WTC11 (cell line): Measurements from ENCODE around the gene ATG14. TPM values are rescaled to one million over a fixed set of nuclear protein-coding genes. Genes with fewer than 3 reads are reported as not detected.
A peak's percentile ranks its signal among the peaks of the same experiment; 100 is the strongest.

Experiments used
- ATAC-seq: fragments of 200-7000 bp; cut with Tn5 transposase; 2 replicates; pipeline ENCODE4 v1.10.0; 2021; ENCODE audit warnings: mild to moderate bottlenecking, moderate library complexity
- CTCF ChIA-PET: fragments of 300-600 bp; sonication (Branson Sonifier 250); formaldehyde crosslinking; loops from one replicate; lab custom pipeline; 2021; ENCODE audit warnings: antibody characterized with exemption; lab: Charles Lee
- POLR2A ChIA-PET: fragments of 350-600 bp; sonication (Branson Sonifier 250); formaldehyde crosslinking; loops from one replicate; lab custom pipeline; 2021; ENCODE audit warnings: antibody characterized with exemption; lab: Charles Lee
- DNase-seq: peaks from one replicate; pipeline ENCODE4 v3.0.0; 2021; ENCODE audit warnings: low spot score
- H3K27ac Mint-ChIP-seq: 2 replicates; pipeline ENCODE4 v1.8.0; 2021; ENCODE audit warnings: mixed read lengths
- H3K27me3 Mint-ChIP-seq: 2 replicates; pipeline ENCODE4 v1.8.0; 2021; ENCODE audit warnings: low read depth, mild to moderate bottlenecking, moderate library complexity, mixed read lengths
- H3K36me3 Mint-ChIP-seq: 2 replicates; pipeline ENCODE4 v1.8.0; 2021; ENCODE audit warnings: mixed read lengths
- H3K4me1 Mint-ChIP-seq: 2 replicates; pipeline ENCODE4 v1.8.0; 2022; ENCODE audit warnings: mixed read lengths
- H3K4me3 Mint-ChIP-seq: 2 replicates; pipeline ENCODE4 v1.8.0; 2021; ENCODE audit warnings: mild to moderate bottlenecking, moderate library complexity, mixed read lengths
- H3K9me3 Mint-ChIP-seq: 2 replicates; pipeline ENCODE4 v1.8.0; 2021; ENCODE audit warnings: mixed read lengths
- CREB1 ChIP-seq: sonication (generic); formaldehyde crosslinking; IDR thresholded peaks from 2 replicates; pipeline ENCODE4 v1.8.0; 2023; ENCODE audit warnings: mild to moderate bottlenecking, missing genetic modification reagents
- CREM ChIP-seq: sonication (generic); formaldehyde crosslinking; IDR thresholded peaks from 2 replicates; pipeline ENCODE4 v1.8.1; 2022; ENCODE audit warnings: mild to moderate bottlenecking, missing genetic modification reagents, moderate library complexity
- IRF1 ChIP-seq: sonication (generic); formaldehyde crosslinking; IDR thresholded peaks from 2 replicates; pipeline ENCODE4 v1.8.0; 2023; ENCODE audit warnings: missing genetic modification reagents
- KAT7 ChIP-seq: sonication (generic); formaldehyde crosslinking; IDR thresholded peaks from 2 replicates; pipeline ENCODE4 v1.8.1; 2023; ENCODE audit warnings: missing genetic modification reagents, mild to moderate bottlenecking, borderline replicate concordance
- NR1H2 ChIP-seq: sonication (generic); formaldehyde crosslinking; IDR thresholded peaks from 2 replicates; pipeline ENCODE4 v1.9.0; 2021; ENCODE audit warnings: mild to moderate bottlenecking, moderate library complexity, missing genetic modification reagents
- NR3C1 ChIP-seq: sonication (generic); formaldehyde crosslinking; conservative IDR thresholded peaks from 2 replicates; pipeline ENCODE4 v1.8.1; 2023; ENCODE audit warnings: low read depth, mild to moderate bottlenecking, missing genetic modification reagents
- PRDM15 ChIP-seq: sonication (generic); formaldehyde crosslinking; IDR thresholded peaks from 2 replicates; pipeline ENCODE4 v1.8.0; 2022; ENCODE audit warnings: missing genetic modification reagents
- SOX15 ChIP-seq: fragments of 250-450 bp; sonication (Bioruptor Pico); IDR thresholded peaks from 2 replicates; pipeline ENCODE4 v1.9.0; 2021; ENCODE audit warnings: mild to moderate bottlenecking
- SP1 ChIP-seq: sonication (generic); formaldehyde crosslinking; conservative IDR thresholded peaks from 2 replicates; pipeline ENCODE4 v1.8.1; 2022; ENCODE audit warnings: missing genetic modification reagents
- TEAD4 ChIP-seq: sonication (generic); formaldehyde crosslinking; IDR thresholded peaks from 2 replicates; pipeline ENCODE4 v1.8.0; 2022; ENCODE audit warnings: mild to moderate bottlenecking, missing genetic modification reagents
- USF1 ChIP-seq: sonication (generic); formaldehyde crosslinking; IDR thresholded peaks from 2 replicates; pipeline ENCODE4 v1.8.0; 2022; ENCODE audit warnings: mild to moderate bottlenecking, missing genetic modification reagents
- ZNF138 ChIP-seq: sonication (generic); formaldehyde crosslinking; conservative IDR thresholded peaks from 2 replicates; pipeline ENCODE4 v1.8.1; 2022; ENCODE audit warnings: mild to moderate bottlenecking, moderate library complexity, missing genetic modification reagents
- ZNF219 ChIP-seq: sonication (generic); formaldehyde crosslinking; IDR thresholded peaks from 2 replicates; pipeline ENCODE4 v1.8.0; 2023; ENCODE audit warnings: missing genetic modification reagents, mild to moderate bottlenecking, borderline replicate concordance
- ZNF423 ChIP-seq: fragments of 250-450 bp; sonication (Bioruptor Pico); IDR thresholded peaks from 2 replicates; pipeline ENCODE4 v2.1.2; 2022; ENCODE audit warnings: mild to moderate bottlenecking, moderate library complexity
- ZNF532 ChIP-seq: fragments of 250-450 bp; sonication (Bioruptor Pico); IDR thresholded peaks from 2 replicates; pipeline ENCODE4 v1.9.0; 2021; ENCODE audit warnings: mild to moderate bottlenecking, borderline replicate concordance
- ZNF671 ChIP-seq: fragments of 250-450 bp; sonication (Bioruptor Pico); IDR thresholded peaks from 2 replicates; pipeline ENCODE4 v1.8.0; 2021; ENCODE audit warnings: mild to moderate bottlenecking
- total RNA-seq: library from RNA; stranded (reverse); gene quantifications from 3 replicates; pipeline ENCODE4 v1.2.3, GENCODE V29; 2021
- TF ChIP-seq, protein P1 (sequence below): sonication (generic); formaldehyde crosslinking; IDR thresholded peaks from 2 replicates; pipeline ENCODE4 v1.8.1; 2023; ENCODE audit warnings: mild to moderate bottlenecking, missing genetic modification reagents
- TF ChIP-seq, protein P2 (sequence below): sonication (generic); formaldehyde crosslinking; conservative IDR thresholded peaks from 2 replicates; pipeline ENCODE4 v1.8.1; 2022; ENCODE audit warnings: mild to moderate bottlenecking, missing genetic modification reagents
- TF ChIP-seq, protein P3 (sequence below): fragments of 250-450 bp; sonication (Bioruptor Pico); IDR thresholded peaks from 2 replicates; pipeline ENCODE4 v1.9.0; 2021; ENCODE audit warnings: mild to moderate bottlenecking

The ATG14 gene
- total RNA-seq, 1 experiment from 2014 or later, result 10.4 TPM

- ChIA-PET POLR2A (no interaction called here), CTCF (no interaction called here)
- Mint-ChIP-seq H3K9me3 (no peaks in the 10 kb centered on the region), H3K4me1 (peaks cover 30% of the 10 kb centered on the region), H3K27me3 (peaks cover 5% of the 10 kb centered on the region; the same call in 1 of the 2 replicates), H3K4me3 (peak overlapping the region; percentile 90), H3K36me3 (no peaks in the 10 kb centered on the region), H3K27ac (peak overlapping the region; percentile 61; the same call in 1 of the 2 replicates)
- TF ChIP-seq IRF1 (CRISPR knock-in tag), result no peak
- TF ChIP-seq ZNF423 (CRISPR knock-in tag), result no peak
- no peak for TF ChIP-seq TEAD4
- TF ChIP-seq, protein P1, sequence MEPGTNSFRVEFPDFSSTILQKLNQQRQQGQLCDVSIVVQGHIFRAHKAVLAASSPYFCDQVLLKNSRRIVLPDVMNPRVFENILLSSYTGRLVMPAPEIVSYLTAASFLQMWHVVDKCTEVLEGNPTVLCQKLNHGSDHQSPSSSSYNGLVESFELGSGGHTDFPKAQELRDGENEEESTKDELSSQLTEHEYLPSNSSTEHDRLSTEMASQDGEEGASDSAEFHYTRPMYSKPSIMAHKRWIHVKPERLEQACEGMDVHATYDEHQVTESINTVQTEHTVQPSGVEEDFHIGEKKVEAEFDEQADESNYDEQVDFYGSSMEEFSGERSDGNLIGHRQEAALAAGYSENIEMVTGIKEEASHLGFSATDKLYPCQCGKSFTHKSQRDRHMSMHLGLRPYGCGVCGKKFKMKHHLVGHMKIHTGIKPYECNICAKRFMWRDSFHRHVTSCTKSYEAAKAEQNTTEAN (CRISPR knock-in tag), result no peak
- TF ChIP-seq PRDM15 (CRISPR knock-in tag), result no peak
- TF ChIP-seq, protein P2, sequence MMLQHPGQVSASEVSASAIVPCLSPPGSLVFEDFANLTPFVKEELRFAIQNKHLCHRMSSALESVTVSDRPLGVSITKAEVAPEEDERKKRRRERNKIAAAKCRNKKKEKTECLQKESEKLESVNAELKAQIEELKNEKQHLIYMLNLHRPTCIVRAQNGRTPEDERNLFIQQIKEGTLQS (CRISPR knock-in tag), result no peak
- no peak for TF ChIP-seq USF1 (CRISPR knock-in tag)
- TF ChIP-seq, protein P3, sequence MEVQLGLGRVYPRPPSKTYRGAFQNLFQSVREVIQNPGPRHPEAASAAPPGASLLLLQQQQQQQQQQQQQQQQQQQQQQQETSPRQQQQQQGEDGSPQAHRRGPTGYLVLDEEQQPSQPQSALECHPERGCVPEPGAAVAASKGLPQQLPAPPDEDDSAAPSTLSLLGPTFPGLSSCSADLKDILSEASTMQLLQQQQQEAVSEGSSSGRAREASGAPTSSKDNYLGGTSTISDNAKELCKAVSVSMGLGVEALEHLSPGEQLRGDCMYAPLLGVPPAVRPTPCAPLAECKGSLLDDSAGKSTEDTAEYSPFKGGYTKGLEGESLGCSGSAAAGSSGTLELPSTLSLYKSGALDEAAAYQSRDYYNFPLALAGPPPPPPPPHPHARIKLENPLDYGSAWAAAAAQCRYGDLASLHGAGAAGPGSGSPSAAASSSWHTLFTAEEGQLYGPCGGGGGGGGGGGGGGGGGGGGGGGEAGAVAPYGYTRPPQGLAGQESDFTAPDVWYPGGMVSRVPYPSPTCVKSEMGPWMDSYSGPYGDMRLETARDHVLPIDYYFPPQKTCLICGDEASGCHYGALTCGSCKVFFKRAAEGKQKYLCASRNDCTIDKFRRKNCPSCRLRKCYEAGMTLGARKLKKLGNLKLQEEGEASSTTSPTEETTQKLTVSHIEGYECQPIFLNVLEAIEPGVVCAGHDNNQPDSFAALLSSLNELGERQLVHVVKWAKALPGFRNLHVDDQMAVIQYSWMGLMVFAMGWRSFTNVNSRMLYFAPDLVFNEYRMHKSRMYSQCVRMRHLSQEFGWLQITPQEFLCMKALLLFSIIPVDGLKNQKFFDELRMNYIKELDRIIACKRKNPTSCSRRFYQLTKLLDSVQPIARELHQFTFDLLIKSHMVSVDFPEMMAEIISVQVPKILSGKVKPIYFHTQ, result no peak
- TF ChIP-seq ZNF671 (CRISPR knock-in tag), result no peak
- DNase-seq (no peak), ATAC-seq (no peak)
Observed at GRCh38 chr14:55410876-55411275, 754 bp downstream of the ATG14 start.

GRCh38 chr14:55404173-55404854 is 7.3 kb downstream of the ATG14 start:
- no peaks in the 10 kb centered on the region for H3K36me3 Mint-ChIP-seq
- no peak for TF ChIP-seq NR3C1 (CRISPR knock-in tag)
- TF ChIP-seq ZNF138, result no peak
- TF ChIP-seq, protein P1 (CRISPR knock-in tag), result no peak
- no peak for TF ChIP-seq CREM (CRISPR knock-in tag)
- TF ChIP-seq ZNF532 (CRISPR knock-in tag), result no peak
- no peak for TF ChIP-seq SOX15 (CRISPR knock-in tag)
- no peak for TF ChIP-seq SP1
- TF ChIP-seq KAT7 (CRISPR knock-in tag), result no peak
- no peak for TF ChIP-seq ZNF219 (CRISPR knock-in tag)
- no peak for TF ChIP-seq NR1H2 (CRISPR knock-in tag)
- TF ChIP-seq CREB1 (CRISPR knock-in tag), result no peak

More at GRCh38 chr14:55404173-55404854, 7.3 kb downstream of the ATG14 start:
- H3K4me1 Mint-ChIP-seq, result peaks cover 6% of the 10 kb centered on the region; the same call in 1 of the 2 replicates
- no peaks in the 10 kb centered on the region for H3K9me3 Mint-ChIP-seq
- ATAC-seq (no peak), DNase-seq (no peak)
- CTCF ChIA-PET, result interaction anchor here (1.5 kb wide), 1 partner anchor 12 kb away, joined by 6 read pairs; no protein-coding TSS in a partner anchor
- H3K4me3 Mint-ChIP-seq, result no peak overlapping the region
- no peaks in the 10 kb centered on the region for H3K27me3 Mint-ChIP-seq
- H3K27ac Mint-ChIP-seq, result no peak overlapping the region
- POLR2A ChIA-PET, result no interaction called here
